NB4 (cell line): Measurements from ENCODE around the gene YKT6.

Experiments
- DNase-seq: peaks from one replicate; pipeline ENCODE4 v3.0.0; 2010; ENCODE audit warnings: low read depth
- H3K4me3 ChIP-seq: one replicate; pipeline ENCODE4 v1.5.1; 2011; ENCODE audit warnings: mild to moderate bottlenecking, low read depth, low read length, moderate library complexity
- MYC ChIP-seq: IDR thresholded peaks from 2 replicates; pipeline ENCODE4 v1.6.1; 2011; ENCODE audit warnings: low read depth, low read length
- POLR2A ChIP-seq: IDR thresholded peaks from 2 replicates; pipeline ENCODE4 v1.6.1; 2011; ENCODE audit warnings: mild to moderate bottlenecking; ENCODE audit not compliant: insufficient read length; ENCODE audit errors: extremely low read depth
- TF ChIP-seq, protein P1 (sequence below): IDR thresholded peaks from one replicate; pipeline ENCODE4 v1.5.1; 2012; ENCODE audit warnings: low read depth, low read length
- TF ChIP-seq, protein P2 (sequence below): IDR thresholded peaks from 2 replicates; pipeline ENCODE4 v1.6.1; 2011; ENCODE audit warnings: low read depth, low read length

YKT6 gene

DNA sequence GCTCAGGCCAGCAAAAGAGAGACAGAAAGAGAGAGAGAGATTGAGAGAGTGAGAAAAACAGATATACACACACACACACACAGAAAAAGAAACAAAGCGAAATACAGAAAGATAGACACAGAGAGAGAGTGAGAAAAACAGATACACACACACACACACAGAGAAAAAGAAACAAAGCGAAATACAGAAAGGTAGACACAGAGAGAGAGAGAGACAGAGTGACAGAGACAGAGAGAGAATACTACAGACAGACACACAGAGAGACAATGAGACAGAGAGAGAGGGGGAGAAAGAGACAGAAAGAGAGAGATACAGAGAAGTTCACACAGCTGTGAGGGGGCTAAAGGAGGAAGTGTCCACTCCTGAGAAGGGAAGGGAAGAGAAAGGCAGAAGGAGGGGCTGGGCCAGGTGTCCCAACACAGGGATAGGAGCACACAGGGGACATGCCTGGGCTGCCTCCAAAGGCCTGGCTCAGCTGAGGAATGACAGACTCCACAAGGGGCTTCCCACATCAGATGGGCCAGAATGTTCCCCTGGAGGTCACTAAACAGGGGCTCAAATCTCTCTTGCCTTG, 15.8 kb upstream of the YKT6 start:
- H3K4me3 ChIP-seq = no peak overlapping the region
- no peak for DNase-seq
- TF ChIP-seq, protein P1, sequence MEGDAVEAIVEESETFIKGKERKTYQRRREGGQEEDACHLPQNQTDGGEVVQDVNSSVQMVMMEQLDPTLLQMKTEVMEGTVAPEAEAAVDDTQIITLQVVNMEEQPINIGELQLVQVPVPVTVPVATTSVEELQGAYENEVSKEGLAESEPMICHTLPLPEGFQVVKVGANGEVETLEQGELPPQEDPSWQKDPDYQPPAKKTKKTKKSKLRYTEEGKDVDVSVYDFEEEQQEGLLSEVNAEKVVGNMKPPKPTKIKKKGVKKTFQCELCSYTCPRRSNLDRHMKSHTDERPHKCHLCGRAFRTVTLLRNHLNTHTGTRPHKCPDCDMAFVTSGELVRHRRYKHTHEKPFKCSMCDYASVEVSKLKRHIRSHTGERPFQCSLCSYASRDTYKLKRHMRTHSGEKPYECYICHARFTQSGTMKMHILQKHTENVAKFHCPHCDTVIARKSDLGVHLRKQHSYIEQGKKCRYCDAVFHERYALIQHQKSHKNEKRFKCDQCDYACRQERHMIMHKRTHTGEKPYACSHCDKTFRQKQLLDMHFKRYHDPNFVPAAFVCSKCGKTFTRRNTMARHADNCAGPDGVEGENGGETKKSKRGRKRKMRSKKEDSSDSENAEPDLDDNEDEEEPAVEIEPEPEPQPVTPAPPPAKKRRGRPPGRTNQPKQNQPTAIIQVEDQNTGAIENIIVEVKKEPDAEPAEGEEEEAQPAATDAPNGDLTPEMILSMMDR = no peak
- TF ChIP-seq MYC (no peak), POLR2A (no peak)
- TF ChIP-seq, protein P2, sequence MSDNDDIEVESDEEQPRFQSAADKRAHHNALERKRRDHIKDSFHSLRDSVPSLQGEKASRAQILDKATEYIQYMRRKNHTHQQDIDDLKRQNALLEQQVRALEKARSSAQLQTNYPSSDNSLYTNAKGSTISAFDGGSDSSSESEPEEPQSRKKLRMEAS = no peak

DNA sequence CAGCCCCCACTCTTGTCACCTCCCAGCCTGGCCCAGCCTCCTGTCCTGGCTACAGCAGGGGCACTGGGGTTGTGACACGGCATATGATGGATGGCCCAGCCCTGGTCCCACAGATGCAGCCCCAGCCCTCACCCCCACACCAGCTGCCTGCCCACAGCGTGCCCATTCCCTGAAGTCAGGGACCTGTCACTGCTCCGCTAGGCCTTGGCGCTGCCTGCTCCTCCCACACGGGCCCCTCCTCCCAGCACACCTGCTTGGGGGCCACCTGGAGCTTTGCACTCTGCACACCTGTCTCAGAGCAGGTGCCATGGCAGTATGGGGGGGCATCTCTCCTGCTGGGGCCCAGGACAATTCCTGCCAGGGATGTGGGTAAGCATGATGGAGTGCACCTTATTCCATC, 15.0 kb upstream of the YKT6 start:
- no peak for DNase-seq
- no peak overlapping the region for H3K4me3 ChIP-seq
- TF ChIP-seq, protein P2 = no peak
- TF ChIP-seq MYC = no peak

DNA sequence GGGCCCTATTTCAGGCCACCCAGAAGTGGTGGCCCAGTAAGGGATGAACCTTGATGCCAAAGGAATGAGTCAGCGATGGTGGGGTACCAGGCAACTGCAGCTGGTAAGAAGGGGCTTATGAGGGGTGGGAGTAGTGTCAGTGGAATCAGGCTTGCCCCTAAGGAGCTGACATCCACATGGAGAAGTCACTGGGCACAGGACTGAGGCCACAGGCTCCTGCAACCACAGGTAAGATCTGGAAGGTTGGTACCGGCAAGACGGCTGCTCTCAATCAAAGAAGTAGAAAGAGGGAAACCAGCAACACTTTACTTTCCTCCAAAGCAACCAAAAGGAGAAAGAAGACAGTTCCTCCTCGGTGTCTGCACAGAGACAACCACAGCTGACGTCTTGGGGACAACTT, 14.0 kb upstream of the YKT6 start:
- no peak overlapping the region for H3K4me3 ChIP-seq
- no peak for DNase-seq
- TF ChIP-seq, protein P2 = no peak
- TF ChIP-seq, protein P1 = no peak
- no peak for TF ChIP-seq MYC
- no peak for TF ChIP-seq POLR2A

- TF ChIP-seq, protein P2 = no peak
- TF ChIP-seq POLR2A (no peak), MYC (no peak)
- TF ChIP-seq, protein P1 = no peak
- no peak overlapping the region for H3K4me3 ChIP-seq
- DNase-seq = no peak
Measured at GRCh38 chr7:44187636-44188416, 13.0 kb upstream of the YKT6 start.

- no peak for DNase-seq
- TF ChIP-seq, protein P2 = no peak
- TF ChIP-seq POLR2A = no peak
- TF ChIP-seq, protein P1 = no peak
- TF ChIP-seq MYC = no peak
- no peak overlapping the region for H3K4me3 ChIP-seq
Measured at GRCh38 chr7:44188480-44189225, 12.1 kb upstream of the YKT6 start.
